H1 (cell line): ENCODE data around the gene BOD1L2. TPM values are rescaled to one million over a fixed set of nuclear protein-coding genes. Genes with fewer than 3 reads are reported as not detected.

Experiments
- CTCF ChIA-PET: fragments of 300-600 bp; sonication (Branson Sonifier 250); formaldehyde crosslinking; loops from one replicate; lab custom pipeline; 2021; ENCODE audit not compliant: partially characterized antibody; lab: Charles Lee
- POLR2A ChIA-PET: fragments of 300-600 bp; sonication (Branson Sonifier 250); formaldehyde crosslinking; loops from one replicate; lab custom pipeline; 2021; ENCODE audit warnings: inconsistent platforms; ENCODE audit not compliant: partially characterized antibody; lab: Charles Lee
- DNase-seq, 2 experiments: peaks; one replicate each; pipeline versions ENCODE4 v3.0.0 to v3.0.0-alpha.2; 2010 to 2022; ENCODE audit warnings: low spot score in 2 of 2, low read depth in 1 of 2, mixed read lengths in 1 of 2
- FAIRE-seq: peaks from 2 replicates; lab custom pipeline; 2011; peaks lifted over from hg19 to GRCh38; lab: Jason Lieb, UNC
- H2AFZ ChIP-seq: 2 replicates; pipeline ENCODE4 v1.8.1; 2012; ENCODE audit warnings: low read length, inconsistent platforms
- H2AK5ac ChIP-seq: 2 replicates; pipeline ENCODE4 v1.6.1; 2013; ENCODE audit warnings: low read depth, low read length
- H2BK120ac ChIP-seq: replicated peaks from 2 replicates; pipeline ENCODE3; 2013; ENCODE audit warnings: low read depth, low read length, inconsistent platforms
- H2BK12ac ChIP-seq: 2 replicates; pipeline ENCODE4 v1.6.1; 2013; ENCODE audit warnings: low read depth, low read length
- H2BK15ac ChIP-seq: 2 replicates; pipeline ENCODE4 v1.6.1; 2013; ENCODE audit warnings: low read length
- H2BK20ac ChIP-seq: 2 replicates; pipeline ENCODE4 v1.6.1; 2013; ENCODE audit warnings: low read length
- H2BK5ac ChIP-seq: 2 replicates; pipeline ENCODE4 v1.6.1; 2013; ENCODE audit warnings: low read depth, low read length
- H3K14ac ChIP-seq: 2 replicates; pipeline ENCODE4 v1.6.1; 2013; ENCODE audit warnings: inconsistent platforms; ENCODE audit not compliant: insufficient read length
- H3K18ac ChIP-seq: 2 replicates; pipeline ENCODE4 v1.6.1; 2013; ENCODE audit warnings: low read length; ENCODE audit errors: extremely low read depth
- H3K23ac ChIP-seq: 2 replicates; pipeline ENCODE4 v1.6.1; 2013; ENCODE audit warnings: inconsistent platforms; ENCODE audit not compliant: insufficient read length
- H3K23me2 ChIP-seq: 2 replicates; pipeline ENCODE4 v1.6.1; 2013; ENCODE audit warnings: low read depth, low read length
- H3K27ac ChIP-seq: 2 replicates; pipeline ENCODE4 v1.6.1; 2011; ENCODE audit warnings: low read depth, low read length, inconsistent platforms
- H3K27me3 ChIP-seq, 4 experiments: replicated peaks in 1 of 4; 1 replicate in 1 of 4; 2 replicates in 3 of 4; pipeline versions ENCODE4 v1.6.1 to v1.8.1; 2011 to 2013; ENCODE audit warnings: low read length in 3 of 4, mild to moderate bottlenecking in 3 of 4, inconsistent platforms in 2 of 4, mixed read lengths in 2 of 4, moderate library complexity in 1 of 4; ENCODE audit not compliant: control insufficient read depth in 3 of 4, insufficient read depth in 3 of 4; ENCODE audit errors: extremely low read depth in 1 of 4
- H3K36me3 ChIP-seq, 4 experiments: 2 replicates each; pipeline versions ENCODE4 v1.6.1 to v1.8.1; 2011 to 2013; ENCODE audit warnings: mild to moderate bottlenecking in 4 of 4, low read length in 3 of 4, moderate library complexity in 2 of 4, control low read depth in 1 of 4, inconsistent platforms in 1 of 4; ENCODE audit not compliant: insufficient read depth in 4 of 4, control insufficient read depth in 2 of 4
- H3K4ac ChIP-seq: replicated peaks from 2 replicates; pipeline ENCODE3; 2013; ENCODE audit warnings: low read length, low read depth, mixed read lengths, inconsistent platforms; ENCODE audit not compliant: insufficient read length
- H3K4me1 ChIP-seq, 4 experiments: replicated peaks in 1 of 4; 1 replicate in 1 of 4; 2 replicates in 3 of 4; pipeline versions ENCODE4 v1.6.1 to v1.8.1; 2011 to 2013; ENCODE audit warnings: low read length in 3 of 4, inconsistent platforms in 2 of 4, mixed read lengths in 1 of 4; ENCODE audit not compliant: insufficient read depth in 4 of 4, control insufficient read depth in 3 of 4
- H3K4me2 ChIP-seq, 2 experiments: 2 replicates each; pipeline versions ENCODE4 v1.6.1 to v1.8.1; 2011 to 2013; ENCODE audit warnings: low read depth in 2 of 2, low read length in 2 of 2, control low read depth in 1 of 2, inconsistent platforms in 1 of 2, mild to moderate bottlenecking in 1 of 2; ENCODE audit not compliant: insufficient read depth in 1 of 2
- H3K4me3 ChIP-seq, 4 experiments: fragments of 200-600, 300-600 bp in 1 of 4; sonication (generic), shearing (Covaris generic), sonication (Bioruptor Twin) in 1 of 4; 2 replicates each; pipeline versions ENCODE4 v1.5.1 to v1.8.1; 2011 to 2016; ENCODE audit warnings: low read length in 4 of 4, low read depth in 3 of 4, control low read depth in 2 of 4, inconsistent platforms in 2 of 4, mild to moderate bottlenecking in 2 of 4, mixed read lengths in 1 of 4, moderate library complexity in 1 of 4; ENCODE audit not compliant: insufficient read depth in 2 of 4; ENCODE audit errors: extremely low read depth in 1 of 4
- H3K56ac ChIP-seq: replicated peaks from 2 replicates; pipeline ENCODE3; 2013; ENCODE audit warnings: low read depth, mild to moderate bottlenecking, mixed read lengths, low read length, inconsistent platforms; ENCODE audit not compliant: insufficient read length
- H3K79me1 ChIP-seq: 2 replicates; pipeline ENCODE4 v1.6.1; 2013; ENCODE audit warnings: low read depth, low read length, control low read depth
- H3K79me2 ChIP-seq, 2 experiments: 2 replicates each; pipeline versions ENCODE4 v1.6.1 to v1.8.1; 2012 to 2013; ENCODE audit warnings: low read length in 2 of 2, mild to moderate bottlenecking in 2 of 2, inconsistent platforms in 1 of 2; ENCODE audit not compliant: insufficient read depth in 2 of 2, control insufficient read depth in 1 of 2
- H3K9ac ChIP-seq, 4 experiments: replicated peaks in 1 of 4; 1 replicate in 1 of 4; 2 replicates in 3 of 4; pipeline versions ENCODE4 v1.6.1 to v1.8.1; 2011 to 2013; ENCODE audit warnings: low read depth in 3 of 4, low read length in 3 of 4, control low read depth in 2 of 4, mild to moderate bottlenecking in 2 of 4, moderate library complexity in 2 of 4, inconsistent platforms in 1 of 4; ENCODE audit errors: extremely low read depth in 1 of 4
- H3K9me3 ChIP-seq, 2 experiments: 2 replicates each; pipeline versions ENCODE4 v1.6.1 to v1.8.1; 2012 to 2013; ENCODE audit warnings: mild to moderate bottlenecking in 2 of 2, moderate library complexity in 2 of 2, control low read depth in 1 of 2, inconsistent platforms in 1 of 2, low read depth in 1 of 2, low read length in 1 of 2, mixed read lengths in 1 of 2; ENCODE audit not compliant: insufficient read depth in 2 of 2
- H4K20me1 ChIP-seq, 2 experiments: replicated peaks in 1 of 2; 2 replicates each; pipeline versions ENCODE3 to v1.8.1; 2011 to 2013; ENCODE audit warnings: inconsistent platforms in 2 of 2, low read length in 2 of 2, mild to moderate bottlenecking in 1 of 2; ENCODE audit not compliant: insufficient read depth in 2 of 2, control insufficient read depth in 1 of 2
- H4K5ac ChIP-seq: 2 replicates; pipeline ENCODE4 v1.6.1; 2013; ENCODE audit warnings: low read length, low read depth, mixed read lengths, inconsistent platforms; ENCODE audit not compliant: insufficient read length
- H4K8ac ChIP-seq: 2 replicates; pipeline ENCODE4 v1.8.0; 2013; ENCODE audit warnings: mild to moderate bottlenecking, moderate library complexity, low read length, inconsistent platforms; ENCODE audit not compliant: insufficient read depth; ENCODE audit errors: extremely low read depth
- H4K91ac ChIP-seq: replicated peaks from 2 replicates; pipeline ENCODE3; 2013; ENCODE audit warnings: low read length, mixed read lengths, inconsistent platforms; ENCODE audit not compliant: insufficient read length
- PHF8 ChIP-seq: fragments of 200-600 bp; sonication (generic); conservative IDR thresholded peaks from 2 replicates; pipeline ENCODE4 v1.7.1; 2012; ENCODE audit warnings: low read depth, mild to moderate bottlenecking, inconsistent platforms, low read length, moderate library complexity
- RXRA ChIP-seq: IDR thresholded peaks from 2 replicates; pipeline ENCODE4 v1.6.1; 2011; ENCODE audit warnings: low read depth, mild to moderate bottlenecking, low read length, moderate library complexity; ENCODE audit not compliant: insufficient read depth
- WGBS, 2 experiments: shearing (Covaris generic) in 1 of 2; methylation state at CpG; one replicate each; pipeline versions ENCODE4 v1.1.6 to v1.1.7; 2013 to 2015; ENCODE audit warnings: low lambda C conversion rate in 2 of 2, mixed read lengths in 2 of 2, inconsistent platforms in 1 of 2, low coverage in 1 of 2, missing lambda C conversion rate in 1 of 2; ENCODE audit not compliant: insufficient replicate concordance in 2 of 2, insufficient coverage in 1 of 2, insufficient read length in 1 of 2; ENCODE audit errors: extremely low coverage in 1 of 2, missing lambda C conversion rate in 1 of 2; 5-methylcytosine and 5-hydroxymethylcytosine counted together
- polyA plus RNA-seq, 7 experiments: library from polyadenylated mRNA; depleted of rRNA in 3 of 7; stranded (reverse) in 5 of 7; unstranded in 2 of 7; fragments of >200 nt in 5 of 7; fragments of 200-250 nt in 2 of 7; gene quantifications; 1 replicate in 5 of 7; 2 replicates in 1 of 7; 4 replicates in 1 of 7; pipeline versions ENCODE4 v1.2.1 to v1.2.3, GENCODE V29; 2011 to 2013; ENCODE audit warnings: missing spikeins in 2 of 7, mixed read lengths in 2 of 7
- total RNA-seq: library from RNA; stranded (reverse); fragmentation: NEBNext Ultra II Directional; extraction: Animal tissue kit (Norgen Biotek cat#: 25700); gene quantifications from 2 replicates; pipeline ENCODE4 v1.2.1, GENCODE V29; 2021

BOD1L2 gene
- total and polyA plus RNA-seq, 2 of the 8 experiments (the other 6 are each of a cell fraction or from before 2014, with no cell fraction given) = not detected

GRCh38 chr18:57149531-57149930, 2.6 kb downstream of the BOD1L2 start:
- WGBS, 2 experiments = 93% methylated on average over 4 of the region's 4 CpGs; no CpG with 5 or more reads in 1 of the 2 experiments
- Histone ChIP-seq H3K27me3 (no peaks in the 10 kb centered on the region), H3K4ac (no peak overlapping the region), H3K4me1 (peaks cover 2 to 7% (median 4%) of the 10 kb centered on the region in 4 experiments; a peak in 4 of 7 replicates), H3K56ac (no peak overlapping the region), H3K18ac (no peak overlapping the region), H3K4me3 (no peak overlapping the region), H3K79me1 (no peaks in the 10 kb centered on the region), H2BK120ac (no peak overlapping the region), H3K23ac (no peak overlapping the region), H3K27ac (no peak overlapping the region), H3K79me2 (no peaks in the 10 kb centered on the region), H4K5ac (no peak overlapping the region), H3K36me3 (no peaks in the 10 kb centered on the region), H2AFZ (no peak overlapping the region), H3K23me2 (no peaks in the 10 kb centered on the region), H2BK5ac (no peak overlapping the region), H3K14ac (no peak overlapping the region), H4K8ac (no peak overlapping the region), H2BK12ac (no peak overlapping the region), H4K91ac (no peak overlapping the region), H2BK20ac (no peak overlapping the region), H2BK15ac (no peak overlapping the region), H3K4me2 (no peak overlapping the region), H2AK5ac (no peak overlapping the region), H3K9me3 (no peaks in the 10 kb centered on the region), H3K9ac (no peak overlapping the region), H4K20me1 (no peaks in the 10 kb centered on the region)
- ChIA-PET CTCF (interaction anchor here (0.8 to 4.8 kb wide), 4 partner anchors 14 to 357 kb away, joined by 3 to 21 read pairs (median 3); no protein-coding TSS in a partner anchor), POLR2A (interaction anchor here (0.8 kb wide), 1 partner anchor 25 kb away, joined by 3 read pairs; no protein-coding TSS in a partner anchor)
- no peak for DNase-seq
- FAIRE-seq = no peak
- no peak for TF ChIP-seq RXRA
- TF ChIP-seq PHF8 = no peak
